Measurements from ENCODE around the gene DHX8.

DNA sequence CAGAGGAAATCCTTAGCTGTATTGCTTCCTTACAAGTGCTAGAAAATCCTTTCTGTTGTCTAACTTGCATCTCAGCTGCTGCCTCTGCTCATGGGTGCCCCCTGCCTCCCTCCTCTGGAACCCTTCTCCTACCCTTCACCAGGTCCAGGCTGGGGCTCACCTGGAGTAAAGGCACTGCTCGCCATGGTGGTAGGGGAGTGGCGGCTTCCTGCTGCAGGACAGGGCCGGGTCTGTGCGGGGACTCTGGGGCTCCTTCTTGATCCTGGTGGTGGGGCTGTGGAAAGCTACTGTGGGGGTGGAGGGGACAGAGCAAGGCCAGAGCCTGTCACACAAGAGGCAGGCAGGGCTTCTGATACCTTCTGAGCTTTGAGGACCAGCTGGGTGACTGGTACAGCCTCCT, 49.9 kb downstream of the DHX8 start:
- TF ChIP-seq, protein P1, sequence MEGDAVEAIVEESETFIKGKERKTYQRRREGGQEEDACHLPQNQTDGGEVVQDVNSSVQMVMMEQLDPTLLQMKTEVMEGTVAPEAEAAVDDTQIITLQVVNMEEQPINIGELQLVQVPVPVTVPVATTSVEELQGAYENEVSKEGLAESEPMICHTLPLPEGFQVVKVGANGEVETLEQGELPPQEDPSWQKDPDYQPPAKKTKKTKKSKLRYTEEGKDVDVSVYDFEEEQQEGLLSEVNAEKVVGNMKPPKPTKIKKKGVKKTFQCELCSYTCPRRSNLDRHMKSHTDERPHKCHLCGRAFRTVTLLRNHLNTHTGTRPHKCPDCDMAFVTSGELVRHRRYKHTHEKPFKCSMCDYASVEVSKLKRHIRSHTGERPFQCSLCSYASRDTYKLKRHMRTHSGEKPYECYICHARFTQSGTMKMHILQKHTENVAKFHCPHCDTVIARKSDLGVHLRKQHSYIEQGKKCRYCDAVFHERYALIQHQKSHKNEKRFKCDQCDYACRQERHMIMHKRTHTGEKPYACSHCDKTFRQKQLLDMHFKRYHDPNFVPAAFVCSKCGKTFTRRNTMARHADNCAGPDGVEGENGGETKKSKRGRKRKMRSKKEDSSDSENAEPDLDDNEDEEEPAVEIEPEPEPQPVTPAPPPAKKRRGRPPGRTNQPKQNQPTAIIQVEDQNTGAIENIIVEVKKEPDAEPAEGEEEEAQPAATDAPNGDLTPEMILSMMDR (conservative IDR thresholded peaks at IDR 0.05; ENCODE audit: low read depth, low read length) = no peak
- no peak for TF ChIP-seq EZH2 (IDR thresholded peaks at IDR 0.05; ENCODE audit: borderline replicate concordance, low read depth, low read length, poor library complexity, severe bottlenecking)

All from A673 (cell line).